Coronary artery (tissue), 2 donors: ENCODE measurements around the gene NOTUM.

ENCODE experiments used
- DNase-seq: peaks from one replicate; pipeline ENCODE4 v3.0.0-alpha.2; 2017; ENCODE audit warnings: low spot score
- H3K27ac ChIP-seq, 2 donors: fragments of 200-600 bp; sonication (generic); one replicate each; pipeline ENCODE4 v1.5.1; 2016 to 2019
- H3K4me3 ChIP-seq: fragments of 200-600 bp; sonication (generic); 2 replicates; pipeline ENCODE4 v1.5.1; 2016; ENCODE audit warnings: mild to moderate bottlenecking, moderate library complexity
- CTCF ChIP-seq: fragments of 200-600 bp; sonication (generic); IDR thresholded peaks from one replicate; pipeline ENCODE4 v1.5.1; 2019; ENCODE audit warnings: antibody characterized with exemption

Gene NOTUM

GRCh38 chr17:81917565-81918332 lies 43.2 kb downstream of the NOTUM start, which contains the start of gene SIRT7:
Gene SIRT7 (minus strand): TSS chr17:81918176. CDS start chr17:81918131, 45 bp downstream.
- Histone ChIP-seq H3K4me3 (peak within 1 kb of the TSS; percentile 96), H3K27ac (peak within 1 kb of the TSS; percentile 60 to 84)
- no peak for TF ChIP-seq CTCF
- peak; percentile 86 for DNase-seq

GRCh38 chr17:81916234-81917001 lies 44.6 kb downstream of the NOTUM start:
- Histone ChIP-seq H3K4me3 (peak overlapping the region; percentile 96), H3K27ac (no peak overlapping the region)
- no peak for DNase-seq
- TF ChIP-seq CTCF = no peak

GRCh38 chr17:81915331-81915730 lies 45.7 kb downstream of the NOTUM start:
- no peak overlapping the region for H3K27ac ChIP-seq

GRCh38 chr17:81914103-81914850 lies 46.7 kb downstream of the NOTUM start:
- no peak for TF ChIP-seq CTCF

More at GRCh38 chr17:81915331-81915730, 45.7 kb downstream of the NOTUM start:
- no peak for TF ChIP-seq CTCF
- H3K4me3 ChIP-seq = no peak overlapping the region
- no peak for DNase-seq

GRCh38 chr17:81913394-81914102 lies 47.4 kb downstream of the NOTUM start:
- DNase-seq = no peak
- H3K4me3 ChIP-seq = no peak overlapping the region
- TF ChIP-seq CTCF = no peak
- H3K27ac ChIP-seq = no peak overlapping the region

More at GRCh38 chr17:81914103-81914850, 46.7 kb downstream of the NOTUM start:
- DNase-seq = no peak
- Histone ChIP-seq H3K27ac (no peak overlapping the region), H3K4me3 (no peak overlapping the region)
